Lung (tissue), 12 donors: ENCODE data around the gene CYSTM1. TPM values are rescaled to one million over a fixed set of nuclear protein-coding genes. Genes with fewer than 3 reads are reported as not detected.

Source experiments
- ATAC-seq: fragments of 200-7000 bp; cut with Tn5 transposase; one replicate; pipeline ENCODE4 v1.9.1; 2020; ENCODE audit warnings: moderate number of reproducible peaks; ENCODE audit not compliant: insufficient read depth, low FRiP score
- DNase-seq, 3 donors: peaks; one replicate each; pipeline ENCODE4 v3.0.0-alpha.2; 2013 to 2017
- H3K27ac ChIP-seq, 2 donors: one replicate each; pipeline ENCODE4 v1.5.1; 2013; ENCODE audit warnings: mild to moderate bottlenecking in 2 of 2, moderate library complexity in 2 of 2, control low read depth in 1 of 2, inconsistent platforms in 1 of 2, low read depth in 1 of 2, low read length in 1 of 2
- H3K27me3 ChIP-seq, 3 donors: one replicate each; pipeline ENCODE4 v1.5.1; 2013; ENCODE audit warnings: low read length in 2 of 3; ENCODE audit not compliant: control insufficient read depth in 3 of 3, insufficient read depth in 3 of 3
- H3K36me3 ChIP-seq, 4 donors: one replicate each; pipeline ENCODE4 v1.5.1; 2013; ENCODE audit warnings: low read length in 4 of 4, mild to moderate bottlenecking in 1 of 4, moderate library complexity in 1 of 4; ENCODE audit not compliant: control insufficient read depth in 4 of 4, insufficient read depth in 4 of 4
- H3K4me1 ChIP-seq, 5 donors: one replicate each; pipeline ENCODE4 v1.5.1; 2013; ENCODE audit warnings: low read length in 5 of 5, mild to moderate bottlenecking in 2 of 5, moderate library complexity in 1 of 5; ENCODE audit not compliant: control insufficient read depth in 5 of 5, insufficient read depth in 5 of 5
- H3K4me3 ChIP-seq: one replicate; pipeline ENCODE4 v1.5.1; 2013; ENCODE audit warnings: mild to moderate bottlenecking, control low read depth, moderate library complexity
- H3K9ac ChIP-seq, 2 donors: one replicate each; pipeline ENCODE4 v1.5.1; 2013; ENCODE audit warnings: low read length in 2 of 2, control low read depth in 1 of 2; ENCODE audit not compliant: insufficient read depth in 1 of 2
- H3K9me3 ChIP-seq, 4 donors: one replicate each; pipeline ENCODE4 v1.5.1; 2013; ENCODE audit warnings: low read length in 3 of 4, mild to moderate bottlenecking in 1 of 4, moderate library complexity in 1 of 4; ENCODE audit not compliant: control insufficient read depth in 4 of 4, insufficient read depth in 3 of 4
- WGBS, 2 donors: extraction: QIAGEN DNeasy Blood & Tissue Kit; methylation state at CpG; one replicate each; pipeline ENCODE4 v1.1.7; 2013; 5-methylcytosine and 5-hydroxymethylcytosine counted together
- polyA plus RNA-seq, 2 donors: library from polyadenylated mRNA; stranded (reverse); fragments of 200-250 nt; gene quantifications; one replicate each; pipeline ENCODE4 v1.2.1, GENCODE V29; 2013
- total RNA-seq, 2 donors: library from RNA; depleted of rRNA in 1 of 2; stranded (reverse); fragments of >200 nt in 1 of 2; gene quantifications; one replicate each; pipeline ENCODE4 v1.2.1, GENCODE V29; 2014 to 2021
- TF ChIP-seq, protein P1 (sequence below): IDR thresholded peaks from 2 replicates; pipeline ENCODE4 v1.5.1; 2012; ENCODE audit warnings: mild to moderate bottlenecking; ENCODE audit errors: control extremely low read depth, extremely low read depth
- donor health status: control.
- donor health status: control.
- donor health status: Bipolar disorder and iron deficiency.
- donor health status: healthy.
- donor health status: DM: yes; HTN: yes; CAD: no.

The CYSTM1 gene
- total and polyA plus RNA-seq, 4 donors, result 37.1 to 274 (median 107) TPM

DNA sequence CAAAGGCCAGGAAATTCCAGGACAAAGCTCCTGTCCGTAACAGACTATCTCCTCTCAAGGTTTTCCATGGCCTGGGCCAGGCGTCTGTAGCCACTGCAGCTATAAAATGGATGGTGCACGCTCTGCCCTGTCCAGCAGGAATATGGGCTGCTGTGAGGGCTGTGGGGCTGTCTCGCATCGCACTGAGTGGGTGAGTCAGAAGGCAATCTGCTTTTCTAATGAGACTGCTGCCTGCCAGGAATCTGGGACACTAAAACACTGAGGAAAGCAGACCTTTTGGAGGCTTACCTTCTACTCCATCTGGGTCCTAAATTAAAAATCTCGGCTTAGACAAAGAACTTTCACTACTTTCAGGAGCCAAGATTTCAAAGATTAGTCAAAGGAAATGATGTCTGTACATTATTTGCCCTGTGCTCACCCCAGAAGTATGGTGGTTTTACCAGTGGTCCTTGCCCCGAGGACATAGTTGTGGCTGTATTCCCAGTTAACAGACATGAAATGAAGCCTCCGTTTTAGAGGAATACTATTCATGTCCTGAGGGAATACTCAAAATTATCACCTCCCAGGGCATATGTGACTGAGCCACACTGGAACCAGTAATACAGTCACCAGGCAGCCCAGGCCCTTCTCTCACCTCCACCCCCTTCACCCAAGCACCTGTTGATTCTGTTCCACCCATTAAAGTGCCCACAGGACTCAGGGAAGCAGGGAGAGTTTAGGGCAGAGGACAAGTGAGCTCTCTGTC, 71.6 kb downstream of the CYSTM1 start:
- Histone ChIP-seq H3K27ac (peak overlapping the region; percentile 15 to 43), H3K9ac (no peak overlapping the region), H3K4me1 (peaks cover 5 to 25% (median 14%) of the 10 kb centered on the region in 5 donors), H3K27me3 (no peaks in the 10 kb centered on the region), H3K9me3 (no peaks in the 10 kb centered on the region), H3K4me3 (no peak overlapping the region), H3K36me3 (peaks cover 0 to 13% (median 4%) of the 10 kb centered on the region in 4 donors)
- no peak for DNase-seq
- WGBS, 2 donors, result 59 to 70% methylated on average over 8 of the region's 8 CpGs
- TF ChIP-seq, protein P1, sequence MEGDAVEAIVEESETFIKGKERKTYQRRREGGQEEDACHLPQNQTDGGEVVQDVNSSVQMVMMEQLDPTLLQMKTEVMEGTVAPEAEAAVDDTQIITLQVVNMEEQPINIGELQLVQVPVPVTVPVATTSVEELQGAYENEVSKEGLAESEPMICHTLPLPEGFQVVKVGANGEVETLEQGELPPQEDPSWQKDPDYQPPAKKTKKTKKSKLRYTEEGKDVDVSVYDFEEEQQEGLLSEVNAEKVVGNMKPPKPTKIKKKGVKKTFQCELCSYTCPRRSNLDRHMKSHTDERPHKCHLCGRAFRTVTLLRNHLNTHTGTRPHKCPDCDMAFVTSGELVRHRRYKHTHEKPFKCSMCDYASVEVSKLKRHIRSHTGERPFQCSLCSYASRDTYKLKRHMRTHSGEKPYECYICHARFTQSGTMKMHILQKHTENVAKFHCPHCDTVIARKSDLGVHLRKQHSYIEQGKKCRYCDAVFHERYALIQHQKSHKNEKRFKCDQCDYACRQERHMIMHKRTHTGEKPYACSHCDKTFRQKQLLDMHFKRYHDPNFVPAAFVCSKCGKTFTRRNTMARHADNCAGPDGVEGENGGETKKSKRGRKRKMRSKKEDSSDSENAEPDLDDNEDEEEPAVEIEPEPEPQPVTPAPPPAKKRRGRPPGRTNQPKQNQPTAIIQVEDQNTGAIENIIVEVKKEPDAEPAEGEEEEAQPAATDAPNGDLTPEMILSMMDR, result no peak
- no peak for ATAC-seq

DNA sequence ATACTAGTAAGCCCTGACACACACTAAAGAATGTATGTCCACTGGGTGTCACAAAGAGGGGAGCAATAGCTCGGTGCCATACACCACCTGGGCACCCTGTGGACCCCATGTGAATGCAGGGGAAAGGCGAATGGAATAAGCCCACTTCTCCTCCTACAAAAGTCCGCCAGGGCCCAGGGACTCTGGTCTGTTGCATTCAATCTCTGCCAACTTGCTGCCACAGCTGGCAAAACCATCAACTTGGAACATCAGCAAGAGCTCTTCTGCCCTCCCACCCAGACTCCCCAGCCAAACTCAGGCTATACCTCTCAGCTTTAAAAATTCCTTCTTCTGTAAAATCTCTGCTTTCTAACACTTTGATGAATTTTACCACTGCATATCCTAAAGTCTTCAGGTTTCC, 73.4 kb downstream of the CYSTM1 start:
- TF ChIP-seq, protein P1, result no peak
- H3K4me1 ChIP-seq, result peaks cover 0 to 22% (median 10%) of the 10 kb centered on the region in 5 donors
- peaks cover 0 to 15% (median 4%) of the 10 kb centered on the region in 4 donors for H3K36me3 ChIP-seq
- no peaks in the 10 kb centered on the region for H3K27me3 ChIP-seq
- 96 to 97% methylated on average over 3 of the region's 3 CpGs for WGBS, 2 donors
- DNase-seq, result no peak
- H3K9ac ChIP-seq, result no peak overlapping the region
- no peaks in the 10 kb centered on the region for H3K9me3 ChIP-seq
- no peak overlapping the region for H3K4me3 ChIP-seq
- H3K27ac ChIP-seq, result no peak overlapping the region
- no peak for ATAC-seq

DNA sequence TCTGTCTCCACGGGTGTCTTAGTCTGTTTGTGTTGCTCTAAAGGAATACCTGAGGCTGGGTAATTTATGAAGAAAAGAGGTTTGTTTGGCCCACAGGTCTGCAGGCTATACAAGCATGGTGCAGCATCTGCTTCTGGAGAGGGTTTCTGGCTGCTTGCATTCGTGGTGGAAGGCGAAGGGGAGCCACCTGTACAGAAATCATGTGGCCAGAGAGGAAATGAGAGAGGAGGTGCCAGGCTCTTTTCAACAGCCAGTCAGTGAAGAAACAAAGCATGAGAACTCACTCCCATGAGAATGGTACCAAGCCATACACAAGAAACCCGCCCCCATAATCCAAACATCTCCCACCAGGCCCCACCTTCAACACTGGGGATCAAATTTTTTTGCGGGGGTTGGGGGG, 74.5 kb downstream of the CYSTM1 start:
- Histone ChIP-seq H3K4me1 (peaks cover 0 to 30% (median 10%) of the 10 kb centered on the region in 5 donors), H3K9me3 (no peaks in the 10 kb centered on the region), H3K36me3 (peaks cover 0 to 13% (median 4%) of the 10 kb centered on the region in 4 donors), H3K27me3 (no peaks in the 10 kb centered on the region), H3K9ac (no peak overlapping the region), H3K27ac (no peak overlapping the region), H3K4me3 (no peak overlapping the region)
- 82 to 87% methylated on average over 5 of the region's 5 CpGs for WGBS, 2 donors
- no peak for ATAC-seq
- DNase-seq, result no peak
- TF ChIP-seq, protein P1, result no peak
